Stomach (tissue), 9 donors: ENCODE results near the gene ST14. TPM values are rescaled to one million over a fixed set of nuclear protein-coding genes. Genes with fewer than 3 reads are reported as not detected.

Experiments used
- DNase-seq, 2 donors: peaks; one replicate each; pipeline versions ENCODE4 v3.0.0 to v3.0.0-alpha.2; 2013 to 2019
- H3K27ac ChIP-seq, 5 donors: fragments of 200-600 bp in 4 of 5; sonication (generic) in 4 of 5; one replicate each; pipeline ENCODE4 v1.5.1; 2013 to 2019; ENCODE audit warnings: mild to moderate bottlenecking in 1 of 5, moderate library complexity in 1 of 5
- H3K27me3 ChIP-seq, 3 donors: fragments of 200-600 bp; sonication (generic); one replicate each; pipeline ENCODE4 v1.5.1; 2017 to 2019; ENCODE audit warnings: mixed run types in 1 of 3
- H3K36me3 ChIP-seq, 4 donors: fragments of 200-600 bp; sonication (generic); 1 replicate in 3 of 4; 2 replicates in 1 of 4; pipeline ENCODE4 v1.5.1; 2016 to 2019
- H3K4me1 ChIP-seq, 4 donors: fragments of 200-600 bp; sonication (generic); one replicate each; pipeline ENCODE4 v1.5.1; 2016 to 2019
- H3K4me3 ChIP-seq, 4 donors: fragments of 200-600 bp; sonication (generic) in 3 of 4; one replicate each; pipeline ENCODE4 v1.5.1; 2016 to 2019; ENCODE audit warnings: mild to moderate bottlenecking in 1 of 4
- H3K9me3 ChIP-seq, 4 donors: fragments of 200-600 bp; sonication (generic); one replicate each; pipeline ENCODE4 v1.5.1; 2016 to 2019
- CTCF ChIP-seq, 7 experiments: fragments of 450-650 bp in 4 of 7; fragments of 200-600 bp in 3 of 7; sonication (generic) in 3 of 7; IDR thresholded peaks; one replicate each; pipeline ENCODE4 v1.5.1; 2016 to 2019; ENCODE audit warnings: antibody characterized with exemption in 7 of 7, control low read depth in 2 of 7, mild to moderate bottlenecking in 1 of 7
- EP300 ChIP-seq: sonication (generic); formaldehyde crosslinking; IDR thresholded peaks from one replicate; pipeline ENCODE4 v1.6.1; 2017; ENCODE audit warnings: antibody characterized with exemption
- POLR2A ChIP-seq, 4 donors: fragments of 450-650 bp; IDR thresholded peaks; one replicate each; pipeline ENCODE4 v1.6.1; 2016; ENCODE audit warnings: antibody characterized with exemption in 4 of 4, control low read depth in 2 of 4, mild to moderate bottlenecking in 1 of 4, moderate library complexity in 1 of 4
- POLR2AphosphoS5 ChIP-seq, 3 donors: sonication (generic); formaldehyde crosslinking; IDR thresholded peaks; one replicate each; pipeline ENCODE4 v1.6.1; 2016; ENCODE audit warnings: antibody characterized with exemption in 3 of 3
- WGBS, 5 donors: extraction: QIAGEN DNeasy Blood & Tissue Kit in 3 of 5; methylation state at CpG; one replicate each; pipeline versions ENCODE4 v1.1.5 to v1.1.7; 2013 to 2018; 5-methylcytosine and 5-hydroxymethylcytosine counted together
- intact Hi-C: fragments of 100-400 bp; cut with DNase I; formaldehyde crosslinking; loops from one replicate; pipeline ENCODE4 v1.15.1; 2023; ENCODE audit warnings: low total_unique reads
- polyA plus RNA-seq, 3 donors: library from polyadenylated mRNA; stranded (reverse); fragments of 200-250 nt; gene quantifications; one replicate each; pipeline ENCODE4 v1.2.3, GENCODE V29; 2013
- total RNA-seq, 5 donors: library from RNA; depleted of rRNA; stranded (reverse); fragments of >200 nt; gene quantifications; one replicate each; pipeline versions ENCODE4 v1.1.0 to v1.2.3, GENCODE V29; 2014 to 2016
- donor health status: healthy with polysubstance abuse.
- donor health status: Bipolar disorder and iron deficiency.
- donor health status: healthy.

The ST14 gene
- total and polyA plus RNA-seq, 8 donors = 12.4 to 380 (median 50.0) TPM

GRCh38 chr11:130114281-130114680, 45.3 kb upstream of the ST14 start:
- H3K4me1 ChIP-seq = peaks cover 0 to 38% (median 19%) of the 10 kb centered on the region in 4 donors
- no peaks in the 10 kb centered on the region for H3K9me3 ChIP-seq
- no peak for DNase-seq
- intact Hi-C loops = no loop called here
- H3K36me3 ChIP-seq = peaks cover 15 to 46% (median 38%) of the 10 kb centered on the region in 4 donors
- no peak for TF ChIP-seq POLR2AphosphoS5 (IDR thresholded peaks at IDR 0.05)
- TF ChIP-seq CTCF (IDR thresholded peaks at IDR 0.05) = no peak
- TF ChIP-seq POLR2A (IDR thresholded peaks at IDR 0.05) = no peak
- no peak for TF ChIP-seq EP300
- WGBS, 5 donors = 79 to 89% (median 84%) methylated on average over 5 of the region's 5 CpGs
- no peak overlapping the region for H3K4me3 ChIP-seq
- no peak overlapping the region for H3K27ac ChIP-seq
- H3K27me3 ChIP-seq = no peaks in the 10 kb centered on the region

- Histone ChIP-seq H3K27ac (no peak overlapping the region), H3K27me3 (no peaks in the 10 kb centered on the region), H3K4me3 (no peak overlapping the region), H3K4me1 (peaks cover 0 to 42% (median 21%) of the 10 kb centered on the region in 4 donors), H3K36me3 (peaks cover 15 to 42% (median 35%) of the 10 kb centered on the region in 4 donors), H3K9me3 (no peaks in the 10 kb centered on the region)
- WGBS, 5 donors = 69 to 86% (median 77%) methylated on average over 4 of the region's 4 CpGs
- no peak for DNase-seq
- intact Hi-C loops = no loop called here
- TF ChIP-seq CTCF (IDR thresholded peaks at IDR 0.05) = no peak
Measured at GRCh38 chr11:130114726-130115125, 44.9 kb upstream of the ST14 start.

GRCh38 chr11:130115218-130115617, 44.4 kb upstream of the ST14 start:
- Histone ChIP-seq H3K36me3 (peaks cover 15 to 37% (median 30%) of the 10 kb centered on the region in 4 donors), H3K4me1 (peaks cover 3 to 46% (median 24%) of the 10 kb centered on the region in 4 donors), H3K27ac (no peak overlapping the region), H3K9me3 (no peaks in the 10 kb centered on the region), H3K27me3 (no peaks in the 10 kb centered on the region), H3K4me3 (no peak overlapping the region)
- WGBS, 5 donors = 37 to 58% (median 46%) methylated on average over 2 of the region's 2 CpGs
- no peak for TF ChIP-seq CTCF (IDR thresholded peaks at IDR 0.05)
- TF ChIP-seq POLR2AphosphoS5 (IDR thresholded peaks at IDR 0.05) = no peak
- no peak for TF ChIP-seq EP300
- no peak for TF ChIP-seq POLR2A (IDR thresholded peaks at IDR 0.05)
- intact Hi-C loops = no loop called here
- DNase-seq = peak in 1 of 2 donors; percentile 28

DNA sequence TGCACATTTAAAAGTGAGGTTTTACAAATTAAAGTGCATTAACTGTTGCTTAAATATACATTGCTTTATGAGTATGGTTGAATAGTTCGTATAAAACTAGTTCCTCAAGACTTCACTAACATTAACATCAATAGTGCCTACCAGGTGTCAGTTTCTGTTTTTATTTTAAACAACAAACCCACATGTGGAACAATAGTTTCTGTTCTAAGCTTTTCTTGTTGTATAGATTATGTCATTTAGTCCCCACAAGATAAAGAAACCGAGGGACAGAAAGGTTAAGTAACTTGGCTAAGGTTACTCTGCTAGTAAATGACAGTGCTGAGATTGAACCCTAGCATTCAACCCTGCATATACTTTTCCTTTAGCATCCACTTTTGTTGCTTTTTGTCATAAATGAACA, 41.4 kb upstream of the ST14 start:
- Histone ChIP-seq H3K4me1 (peaks cover 5 to 71% (median 26%) of the 10 kb centered on the region in 4 donors), H3K4me3 (no peak overlapping the region), H3K9me3 (no peaks in the 10 kb centered on the region), H3K36me3 (peaks cover 10 to 27% (median 21%) of the 10 kb centered on the region in 4 donors), H3K27me3 (no peaks in the 10 kb centered on the region), H3K27ac (no peak overlapping the region)
- TF ChIP-seq POLR2AphosphoS5 (IDR thresholded peaks at IDR 0.05) (no peak), EP300 (no peak), POLR2A (IDR thresholded peaks at IDR 0.05) (no peak), CTCF (IDR thresholded peaks at IDR 0.05) (no peak)
- no peak for DNase-seq
- intact Hi-C loops = no loop called here
- 45 to 55% (median 47%) methylated on average over 2 of the region's 2 CpGs for WGBS, 5 donors
